Measurements from ENCODE around the gene ELF4.
A peak's percentile ranks its signal among the peaks of the same experiment; 100 is the strongest.

Gene ELF4

GRCh38 chrX:130114141-130114588, 3.9 kb upstream of the ELF4 start:
- TF ChIP-seq EZH2phosphoT487 (IDR thresholded peaks at IDR 0.05; ENCODE audit: borderline replicate concordance, low read length) (no peak), CTCF (IDR thresholded peaks at IDR 0.05; ENCODE audit: low read depth, low read length, poor library complexity, severe bottlenecking) (no peak)
- Histone ChIP-seq H3K79me2 (ENCODE audit: control insufficient read depth, low read length) (peaks cover 11% of the 10 kb centered on the region), H3K4me3 (ENCODE audit: low read length) (no peak overlapping the region), H3K36me3 (ENCODE audit: control insufficient read depth, low read length) (peaks cover 5% of the 10 kb centered on the region), H3K9me2 (replicated peaks; ENCODE audit: control insufficient read depth, low read length) (no peaks in the 10 kb centered on the region), H3K4me1 (ENCODE audit: control insufficient read depth, low read length) (peaks cover 28% of the 10 kb centered on the region), H4K20me1 (ENCODE audit: control insufficient read depth, insufficient read depth, low read depth, low read length) (no peaks in the 10 kb centered on the region), H3F3A (ENCODE audit: control insufficient read depth, insufficient read depth) (no peaks in the 10 kb centered on the region), H3K27me3 (ENCODE audit: control insufficient read depth, low read length) (no peaks in the 10 kb centered on the region), H3K9me3 (ENCODE audit: control insufficient read depth, insufficient read depth, low read length) (no peaks in the 10 kb centered on the region), H3K27ac (ENCODE audit: low read depth, low read length) (no peak overlapping the region), H3K4me2 (ENCODE audit: low read length) (no peak overlapping the region)

GRCh38 chrX:130111220-130112154, 1.2 kb upstream of the ELF4 start:
- Histone ChIP-seq H3K79me2 (ENCODE audit: control insufficient read depth, low read length) (peaks cover 37% of the 10 kb centered on the region), H3K27ac (ENCODE audit: low read depth, low read length) (peak overlapping the region; percentile 51)
- no peak for TF ChIP-seq CTCF (IDR thresholded peaks at IDR 0.05; ENCODE audit: low read depth, low read length, poor library complexity, severe bottlenecking)
- no peak for TF ChIP-seq EZH2phosphoT487 (IDR thresholded peaks at IDR 0.05; ENCODE audit: borderline replicate concordance, low read length)

GRCh38 chrX:130109429-130110378, 593 bp downstream of the ELF4 start:
- peaks cover 3% of the 10 kb centered on the region; the same call in 1 of the 2 replicates for H4K20me1 ChIP-seq (ENCODE audit: control insufficient read depth, insufficient read depth, low read depth, low read length)
- peaks cover 20% of the 10 kb centered on the region for H3K4me1 ChIP-seq (ENCODE audit: control insufficient read depth, low read length)
- H3K36me3 ChIP-seq (ENCODE audit: control insufficient read depth, low read length): peaks cover 7% of the 10 kb centered on the region
- peaks cover 54% of the 10 kb centered on the region for H3K79me2 ChIP-seq (ENCODE audit: control insufficient read depth, low read length)
- H3K4me2 ChIP-seq (ENCODE audit: low read length): peak overlapping the region; percentile 89
- no peaks in the 10 kb centered on the region for H3K27me3 ChIP-seq (ENCODE audit: control insufficient read depth, low read length)
- H3K9me3 ChIP-seq (ENCODE audit: control insufficient read depth, insufficient read depth, low read length): no peaks in the 10 kb centered on the region
- peak overlapping the region; percentile 79 for H3K4me3 ChIP-seq (ENCODE audit: low read length)
- TF ChIP-seq CTCF (IDR thresholded peaks at IDR 0.05; ENCODE audit: low read depth, low read length, poor library complexity, severe bottlenecking) (no peak), EZH2phosphoT487 (IDR thresholded peaks at IDR 0.05; ENCODE audit: borderline replicate concordance, low read length) (no peak)
- H3F3A ChIP-seq (ENCODE audit: control insufficient read depth, insufficient read depth): no peaks in the 10 kb centered on the region
- H3K9me2 ChIP-seq (replicated peaks; ENCODE audit: control insufficient read depth, low read length): no peaks in the 10 kb centered on the region
- peak overlapping the region; percentile 80 for H3K27ac ChIP-seq (ENCODE audit: low read depth, low read length)

More at GRCh38 chrX:130111220-130112154, 1.2 kb upstream of the ELF4 start:
- H3K4me3 ChIP-seq (ENCODE audit: low read length): peak overlapping the region; percentile 65
- no peaks in the 10 kb centered on the region for H3K9me3 ChIP-seq (ENCODE audit: control insufficient read depth, insufficient read depth, low read length)
- H3K36me3 ChIP-seq (ENCODE audit: control insufficient read depth, low read length): peaks cover 7% of the 10 kb centered on the region
- peaks cover 3% of the 10 kb centered on the region; the same call in 1 of the 2 replicates for H4K20me1 ChIP-seq (ENCODE audit: control insufficient read depth, insufficient read depth, low read depth, low read length)
- peaks cover 20% of the 10 kb centered on the region for H3K4me1 ChIP-seq (ENCODE audit: control insufficient read depth, low read length)
- H3K27me3 ChIP-seq (ENCODE audit: control insufficient read depth, low read length): no peaks in the 10 kb centered on the region
- H3F3A ChIP-seq (ENCODE audit: control insufficient read depth, insufficient read depth): no peaks in the 10 kb centered on the region
- no peaks in the 10 kb centered on the region for H3K9me2 ChIP-seq (replicated peaks; ENCODE audit: control insufficient read depth, low read length)
- peak overlapping the region; percentile 67 for H3K4me2 ChIP-seq (ENCODE audit: low read length)

Measured in DOHH2 (cell line).